ENCODE data around the gene LCE1E. TPM values are rescaled to one million over a fixed set of nuclear protein-coding genes. Genes with fewer than 3 reads are reported as not detected.

The LCE1E gene, protein sequence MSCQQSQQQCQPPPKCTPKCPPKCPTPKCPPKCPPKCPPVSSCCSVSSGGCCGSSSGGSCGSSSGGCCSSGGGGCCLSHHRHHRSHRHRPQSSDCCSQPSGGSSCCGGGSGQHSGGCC
- total RNA-seq: not detected in 2 replicates

GRCh38 chr1:152786077-152786476, at the start of gene LCE1E:
TSS of gene LCE1E (plus strand) at chr1:152786257. CDS start at chr1:152787300, 1,043 bp downstream.

GRCh38 chr1:152757747-152758146, 28.3 kb upstream of the LCE1E start, which contains the start of gene KPRP:
TSS of gene KPRP (plus strand) at chr1:152758025. CDS start at chr1:152759589, 1,564 bp downstream.

DNA sequence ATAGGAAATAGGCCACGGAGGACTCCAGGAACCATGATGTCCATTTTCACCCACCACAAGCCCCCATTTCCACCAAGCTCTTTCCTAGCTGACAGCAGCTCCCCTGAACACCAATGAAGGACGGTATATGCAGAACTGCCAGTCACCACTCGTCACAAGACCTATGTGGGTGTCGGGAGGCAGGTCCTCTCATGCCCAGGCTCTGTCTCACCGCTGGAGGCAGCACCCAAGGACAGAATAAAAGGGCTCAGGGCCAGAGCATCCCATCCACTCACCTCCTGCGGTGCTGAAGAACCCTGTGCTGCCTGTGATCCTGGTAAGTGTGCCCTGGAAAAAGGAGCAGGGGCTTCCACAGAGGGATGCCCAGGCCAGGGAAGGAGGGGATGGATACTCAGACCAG, 11.2 kb upstream of the LCE1E start, which contains the start of gene LCE1F:
Gene LCE1F, plus strand, starts transcription at position 266 of the 400 bp plus-strand sequence. CDS start 1,232 bp downstream, outside the sequence.

GRCh38 chr1:152796421-152796820, 10.4 kb downstream of the LCE1E start, which contains the start of gene LCE1D:
TSS of gene LCE1D (plus strand) at chr1:152796721. CDS start at chr1:152797795, 1,074 bp downstream.

DNA sequence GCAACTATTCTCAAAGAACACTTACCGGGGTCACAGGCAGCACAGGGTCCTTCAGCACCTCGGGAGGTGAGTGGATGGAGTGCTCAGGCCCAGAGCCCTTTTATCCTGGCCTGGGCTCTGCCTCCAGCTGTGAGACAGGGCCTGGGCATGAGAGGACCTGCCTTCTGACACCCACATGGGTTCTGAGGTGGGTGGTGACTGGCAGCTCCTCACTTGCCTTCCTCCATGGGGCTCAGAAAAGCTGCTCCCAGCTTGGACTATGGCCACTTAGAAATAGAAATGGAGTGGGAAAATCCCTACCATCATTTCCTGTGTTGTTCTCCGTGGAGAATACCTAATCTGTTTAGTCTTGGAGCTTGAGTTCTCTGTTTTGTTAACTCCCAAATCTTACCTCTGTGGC, 20.5 kb downstream of the LCE1E start, which contains the start of gene LCE1C:
Gene LCE1C, minus strand, starts transcription at position 76 of the 400 bp plus-strand sequence. CDS start 1,173 bp downstream, outside the sequence.

DNA sequence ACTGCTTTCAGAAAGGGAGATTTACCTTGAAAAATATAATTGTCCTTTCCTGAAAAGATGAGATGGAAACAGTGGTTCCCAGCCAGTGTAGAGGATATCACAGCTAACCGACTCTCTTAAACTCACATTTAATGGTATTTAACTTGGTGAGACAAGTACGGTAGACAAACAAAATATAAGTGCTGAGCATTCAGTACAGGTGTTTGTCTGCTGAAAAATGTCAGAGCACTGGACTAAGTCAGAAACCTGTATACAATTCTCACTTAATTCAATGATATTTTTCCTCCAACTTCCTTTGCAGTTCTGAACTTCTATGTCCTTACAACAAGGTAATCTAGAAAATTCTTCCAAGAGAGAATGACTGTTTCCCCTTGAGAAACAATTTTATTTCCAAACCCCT, 25.6 kb downstream of the LCE1E start, which contains the start of gene LCE1B:
Gene LCE1B, plus strand, starts transcription at position 301 of the 400 bp plus-strand sequence. CDS start 476 bp downstream, outside the sequence.

DNA sequence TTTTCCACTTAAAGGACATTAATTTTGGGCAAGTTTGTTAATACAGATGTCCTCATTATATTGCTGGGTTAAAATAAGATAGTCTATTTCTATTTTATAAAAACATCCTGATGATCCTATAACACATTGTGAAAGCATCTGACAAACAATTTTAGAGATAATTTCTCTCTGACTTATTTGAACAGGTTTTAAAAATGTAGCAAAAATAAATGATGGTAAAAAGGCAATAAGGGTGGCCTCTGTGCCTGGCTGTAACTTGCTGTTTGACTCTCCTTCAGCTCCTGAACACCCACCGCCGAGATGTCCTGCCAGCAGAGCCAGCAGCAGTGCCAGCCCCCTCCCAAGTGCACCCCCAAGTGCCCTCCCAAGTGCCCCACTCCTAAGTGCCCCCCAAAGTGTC, 41.1 kb downstream of the LCE1E start, which contains the start of gene LCE1A:
Gene LCE1A, plus strand, starts transcription at position 301 of the 400 bp plus-strand sequence. Its CDS starts 0 bp downstream, at position 301.

Other genes with a start within 250 kb of the LCE1E start
- gene LCE3E, start 219.5 kb upstream of the LCE1E start, total RNA-seq: not detected in 2 replicates
- not detected in 2 replicates for gene LCE3D, start 205.7 kb upstream of the LCE1E start, total RNA-seq
- not detected in 2 replicates for gene LCE3C, start 186.0 kb upstream of the LCE1E start, total RNA-seq
- gene LCE3B, start 172.4 kb upstream of the LCE1E start, total RNA-seq: not detected in 2 replicates
- not detected in 2 replicates for gene LCE3A, start 163.2 kb upstream of the LCE1E start, total RNA-seq
- not detected in 2 replicates for gene LCE2D, start 122.9 kb upstream of the LCE1E start, total RNA-seq
- not detected in 2 replicates for gene LCE2C, start 111.0 kb upstream of the LCE1E start, total RNA-seq
- gene LCE2B, start 100.1 kb upstream of the LCE1E start, total RNA-seq: not detected in 2 replicates
- gene LCE2A, start 87.9 kb upstream of the LCE1E start, total RNA-seq: 0.57 TPM in 1 of 2 replicates, not detected in the other
- not detected in 2 replicates for gene LCE4A, start 78.1 kb upstream of the LCE1E start, total RNA-seq
- gene KPRP, start 28.2 kb upstream of the LCE1E start, total RNA-seq: not detected in 2 replicates
- not detected in 2 replicates for gene LCE1F, start 11.1 kb upstream of the LCE1E start, total RNA-seq
- gene LCE1D, start 10.5 kb downstream of the LCE1E start, total RNA-seq: not detected in 2 replicates
- gene LCE1C, start 20.4 kb downstream of the LCE1E start, total RNA-seq: not detected in 2 replicates
- gene LCE1B, start 25.7 kb downstream of the LCE1E start, total RNA-seq: not detected in 2 replicates
- gene LCE1A, start 41.2 kb downstream of the LCE1E start, total RNA-seq: not detected in 2 replicates
- not detected in 2 replicates for gene LCE6A, start 56.6 kb downstream of the LCE1E start, total RNA-seq
- not detected in 2 replicates for gene LCE7A, start 73.7 kb downstream of the LCE1E start, total RNA-seq
- gene SMCP, start 92.1 kb downstream of the LCE1E start, total RNA-seq: not detected in 2 replicates
- 0.14 TPM in 1 of 2 replicates, not detected in the other for gene IVL, start 122.3 kb downstream of the LCE1E start, total RNA-seq
- gene SPRR5, start 160.9 kb downstream of the LCE1E start, total RNA-seq: not detected in 2 replicates
- gene SPRR4, start 184.4 kb downstream of the LCE1E start, total RNA-seq: not detected in 2 replicates
- gene SPRR1A, start 197.8 kb downstream of the LCE1E start, total RNA-seq: not detected in 2 replicates
- not detected in 2 replicates for gene SPRR3, start 215.5 kb downstream of the LCE1E start, total RNA-seq
- gene SPRR1B, start 244.9 kb downstream of the LCE1E start, total RNA-seq: not detected in 2 replicates